ENCODE results near the gene MRPL36.
"Not testable (repeated sequence)": the region's sequence is repeated elsewhere in the genome, so short reads cannot be mapped to it uniquely, and the experiment has no call there.

Gene MRPL36

GRCh38 chr5:1832511-1833250 lies 33.0 kb upstream of the MRPL36 start:
- no peak for DNase-seq (ENCODE audit: low spot score)
- FAIRE-seq = no peak

DNA sequence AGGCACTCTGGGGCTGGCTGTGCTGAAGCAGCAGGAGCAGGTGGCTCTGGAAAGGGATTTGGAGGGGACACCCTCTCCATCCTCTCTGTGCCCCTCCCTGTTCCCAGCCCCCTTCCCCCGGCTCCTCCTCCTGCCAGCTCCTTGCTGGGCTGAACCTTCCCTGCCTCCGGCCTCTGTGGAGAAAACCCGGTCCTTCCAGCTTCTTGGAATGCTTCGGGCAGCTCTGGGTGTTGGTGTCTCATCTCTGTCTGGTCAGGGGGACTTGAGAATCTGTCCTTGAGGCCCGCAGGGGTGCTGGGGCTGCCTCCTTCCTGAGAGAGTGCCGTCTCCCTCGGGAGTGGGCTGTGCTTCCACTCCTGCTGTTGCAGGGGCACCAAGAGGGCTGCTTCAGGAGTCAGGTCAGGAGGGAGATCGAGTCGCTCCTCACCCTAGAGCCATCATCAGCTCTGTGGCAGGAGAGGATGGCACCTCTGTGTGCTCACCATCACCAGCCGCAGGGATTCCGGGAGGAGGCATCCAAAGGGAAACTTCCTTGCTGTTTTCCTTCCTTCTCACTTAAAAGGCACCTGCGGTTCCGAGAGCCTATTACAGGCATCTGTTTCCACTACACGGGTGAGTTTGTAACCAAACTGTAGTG lies 32.2 kb upstream of the MRPL36 start:
- no peak for DNase-seq (ENCODE audit: low spot score)
- FAIRE-seq = no peak

GRCh38 chr5:1831257-1831656 lies 31.6 kb upstream of the MRPL36 start:
- FAIRE-seq (no peak), DNase-seq (ENCODE audit: low spot score) (no peak)

DNA sequence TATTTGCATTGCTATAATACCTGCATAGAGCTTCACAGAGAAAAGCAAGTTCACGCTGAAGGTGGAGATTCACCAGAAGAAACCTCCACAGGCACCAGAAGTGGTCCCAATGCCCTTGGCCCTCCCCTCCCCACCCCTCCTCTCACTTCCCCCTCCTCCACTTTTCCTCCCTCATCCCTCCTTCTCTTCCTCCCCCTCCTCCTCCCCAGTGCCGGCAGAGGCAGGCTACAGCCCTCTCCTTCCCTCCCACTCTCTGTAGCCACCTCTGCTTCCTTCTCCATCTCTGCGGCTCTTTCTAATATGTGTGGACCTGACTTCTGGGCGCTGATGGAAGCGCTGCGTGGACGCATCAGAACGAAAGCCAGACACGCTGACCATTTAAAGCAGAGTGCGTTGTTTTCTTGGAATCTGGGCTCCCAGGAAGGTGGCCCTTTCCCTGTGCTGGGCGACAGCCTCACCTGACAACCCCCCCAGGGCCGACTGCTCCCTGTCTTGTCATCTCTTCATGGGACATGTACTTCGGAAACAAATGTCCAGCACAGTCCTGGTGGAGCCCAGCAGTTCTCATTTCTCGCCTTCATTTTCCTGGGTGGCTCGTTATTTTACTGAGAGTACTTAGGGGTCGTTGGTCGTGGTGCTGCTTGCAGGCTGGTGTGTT lies 31.1 kb upstream of the MRPL36 start:
- no peak for DNase-seq (ENCODE audit: low spot score)
- FAIRE-seq = no peak

GRCh38 chr5:1827886-1828397 lies 28.3 kb upstream of the MRPL36 start:
- DNase-seq (ENCODE audit: low spot score) (no peak), FAIRE-seq (no peak)

DNA sequence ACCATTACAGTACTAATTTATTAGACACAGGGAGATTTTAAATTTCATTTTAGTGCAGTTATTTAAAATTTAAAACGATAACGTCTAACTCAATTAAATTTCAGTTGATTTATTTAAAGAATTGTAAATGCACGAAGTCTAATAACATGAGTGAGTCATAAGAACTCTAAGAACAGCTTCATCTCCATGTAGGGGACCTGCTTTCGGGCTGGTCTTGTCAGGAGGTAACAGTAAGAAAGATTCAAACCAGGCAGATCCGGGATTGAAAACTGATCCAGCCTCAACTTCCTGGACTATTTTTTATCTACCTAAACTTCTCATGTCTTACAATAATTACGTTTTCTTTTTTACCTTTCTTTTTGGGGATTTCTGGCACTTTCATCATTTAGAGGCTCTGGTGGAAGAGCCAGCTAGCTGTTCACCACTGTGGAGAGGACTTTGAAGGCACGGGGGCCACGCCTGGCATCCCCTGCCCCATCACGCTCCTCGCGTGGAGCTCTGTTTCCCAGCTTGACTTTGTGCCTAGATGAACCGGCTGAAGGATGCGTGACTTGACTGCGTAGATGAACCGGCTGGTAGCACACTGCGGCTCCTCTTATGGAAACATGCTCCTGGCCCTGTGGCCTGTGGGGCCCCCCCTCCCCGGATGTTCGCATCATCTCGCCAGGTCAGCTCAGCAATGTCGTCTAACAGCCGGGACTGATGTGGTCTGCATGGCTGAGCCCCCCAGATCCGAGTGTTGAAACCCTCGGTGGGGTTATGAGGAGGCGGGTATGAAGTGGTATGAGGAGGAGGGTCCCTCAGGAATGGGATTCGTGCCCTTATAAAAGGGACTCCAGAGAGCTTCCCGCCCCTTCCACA lies 27.6 kb upstream of the MRPL36 start:
- FAIRE-seq = no peak
- DNase-seq (ENCODE audit: low spot score) = no peak

- FAIRE-seq = no peak
Observed at GRCh38 chr5:1826235-1826980, 26.8 kb upstream of the MRPL36 start.

DNA sequence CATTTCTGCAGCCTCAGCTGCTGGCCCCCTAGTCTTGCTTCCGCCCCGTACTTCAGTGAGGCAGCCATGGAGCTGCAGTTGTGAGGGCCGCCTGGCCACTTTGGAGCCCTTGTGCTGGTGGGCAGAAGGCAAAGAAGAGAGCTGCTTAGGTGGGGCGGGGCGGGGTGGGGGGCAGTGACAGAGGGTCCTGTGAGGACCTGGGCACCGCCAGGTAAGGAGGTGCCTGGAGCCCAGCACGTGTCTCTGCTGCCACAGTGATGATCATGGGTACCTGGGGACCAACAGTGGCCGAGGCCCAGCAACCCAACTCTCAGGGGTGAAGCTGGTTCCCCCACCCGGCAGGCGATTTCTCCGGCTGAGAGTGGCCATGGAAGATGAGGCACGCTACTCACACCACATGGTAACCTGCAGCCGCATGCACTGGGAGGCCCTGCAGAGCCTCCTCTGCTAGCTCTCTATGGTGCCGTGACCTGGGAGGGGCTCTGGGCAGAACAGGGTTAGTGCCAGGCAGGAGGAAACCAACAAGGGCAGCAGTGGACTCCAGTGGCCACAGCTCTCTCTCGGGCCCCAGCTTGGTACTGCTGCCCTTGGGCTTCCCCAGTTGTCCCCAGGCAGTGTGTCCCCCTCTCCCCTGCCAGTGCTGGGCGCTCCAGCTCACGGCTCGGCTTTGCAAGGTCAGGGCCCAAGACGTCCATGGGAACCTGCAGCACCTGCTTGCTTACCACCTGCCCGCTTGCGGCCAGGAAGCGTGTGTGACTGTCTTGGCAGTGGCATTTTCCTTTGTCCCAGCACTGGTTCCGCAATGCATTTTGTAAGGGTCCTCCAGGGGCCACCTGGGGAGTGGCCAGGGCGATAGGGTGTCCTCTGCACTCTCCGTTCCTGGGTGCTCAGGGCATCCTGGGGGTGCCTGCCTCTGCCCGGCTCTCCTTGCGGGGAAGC lies 25.5 kb upstream of the MRPL36 start:
- no peak for FAIRE-seq
- no peak for DNase-seq (ENCODE audit: low spot score)

More at GRCh38 chr5:1826235-1826980, 26.8 kb upstream of the MRPL36 start:
- DNase-seq (ENCODE audit: low spot score) = no peak

- FAIRE-seq (no peak), DNase-seq (ENCODE audit: low spot score) (no peak)
Observed at GRCh38 chr5:1824109-1824821, 24.6 kb upstream of the MRPL36 start.

DNA sequence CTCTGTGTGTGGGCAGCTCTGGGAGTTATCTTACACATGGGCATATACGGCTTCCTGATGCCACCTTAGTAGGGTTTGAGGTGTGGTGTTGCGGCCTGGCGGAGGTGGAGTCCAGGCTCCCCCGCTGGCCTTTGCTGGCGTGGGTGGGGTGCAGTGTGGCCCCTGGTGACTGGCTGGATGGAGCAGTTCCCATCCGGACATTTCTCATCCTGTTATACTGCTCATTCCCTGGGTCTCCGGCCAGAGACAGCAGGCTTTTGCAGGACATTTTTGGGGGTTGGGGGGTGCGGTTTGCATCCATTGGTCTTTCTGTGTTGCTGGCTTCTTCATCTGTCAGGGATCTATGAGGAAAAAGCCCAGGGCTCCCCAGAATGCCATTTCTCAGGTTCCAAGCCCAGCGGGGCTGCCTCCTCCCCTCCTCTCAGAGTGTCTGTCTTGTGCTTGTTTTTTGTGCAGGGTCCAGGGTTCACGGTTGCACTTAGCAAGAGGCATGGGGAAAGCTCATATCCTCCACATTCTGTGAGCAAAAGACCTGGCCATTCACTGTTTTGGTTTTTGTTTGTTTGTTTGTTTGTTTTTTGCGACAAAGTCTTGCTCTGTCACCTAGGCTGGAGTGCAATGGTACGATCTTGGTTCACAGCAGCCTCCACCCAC lies 23.9 kb upstream of the MRPL36 start:
- no peak for DNase-seq (ENCODE audit: low spot score)
- FAIRE-seq = no peak

DNA sequence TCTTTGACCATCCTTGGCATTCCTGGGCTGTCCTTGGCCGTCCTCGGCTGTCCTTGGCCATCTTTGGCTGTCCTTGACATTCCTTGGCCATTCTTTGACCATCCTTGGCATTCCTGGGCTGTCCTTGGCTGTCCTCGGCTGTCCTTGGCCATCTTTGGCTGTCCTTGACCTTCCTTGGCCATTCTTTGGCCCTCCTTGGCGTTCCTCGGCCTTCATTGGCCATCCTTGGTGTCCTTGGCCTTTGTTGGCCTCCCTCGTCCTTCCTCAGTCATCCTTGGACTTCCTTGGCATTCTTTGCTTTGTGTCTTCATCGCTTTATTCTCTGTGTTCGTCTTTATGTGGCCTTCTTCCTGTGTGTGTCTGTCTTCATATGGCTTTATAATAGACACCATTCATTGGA lies 22.2 kb upstream of the MRPL36 start:
- FAIRE-seq (no peak), DNase-seq (ENCODE audit: low spot score) (no peak)

DNA sequence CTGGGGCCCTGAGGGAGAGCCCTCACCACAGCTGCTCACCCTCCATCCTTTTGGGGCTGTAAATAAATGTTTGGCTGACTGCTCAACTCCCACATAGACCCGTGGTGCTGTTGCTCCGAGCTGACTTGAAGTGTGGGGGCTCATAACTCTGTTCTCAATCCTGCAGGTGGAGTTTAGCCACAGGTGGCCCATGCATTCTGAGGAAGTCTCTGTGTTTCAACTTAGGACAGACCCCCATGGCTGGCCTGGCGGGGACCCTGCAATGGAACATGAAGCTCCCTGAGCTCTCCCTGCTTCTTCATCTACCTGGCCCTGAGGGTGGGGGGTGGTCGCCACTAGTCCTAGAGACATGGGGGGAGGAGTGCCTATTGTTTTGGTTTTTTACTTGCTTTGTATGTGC lies 21.3 kb upstream of the MRPL36 start:
- FAIRE-seq = no peak
- DNase-seq (ENCODE audit: low spot score) = no peak

DNA sequence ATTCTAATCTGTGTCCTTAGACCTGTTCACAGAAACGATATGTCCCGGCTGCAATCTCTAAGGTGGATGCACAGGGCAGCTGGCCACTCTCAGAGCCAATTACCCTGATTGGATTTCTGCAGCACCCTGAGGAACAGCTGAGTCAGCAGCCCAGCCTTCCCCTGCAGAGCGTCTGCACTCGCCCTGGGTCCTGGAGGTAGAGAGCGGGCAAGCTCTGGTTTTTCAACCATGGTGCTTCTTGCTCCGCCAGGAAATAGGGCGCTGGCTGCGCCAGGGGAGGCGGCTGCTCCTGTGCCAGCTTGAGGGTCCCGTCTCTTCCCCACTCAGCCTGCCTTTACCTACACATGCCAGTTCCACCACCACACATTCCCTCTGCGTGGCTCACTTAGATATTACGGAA lies 20.7 kb upstream of the MRPL36 start:
- FAIRE-seq (no peak), DNase-seq (ENCODE audit: low spot score) (no peak)

GRCh38 chr5:1819458-1819857 lies 19.8 kb upstream of the MRPL36 start:
- FAIRE-seq (no peak), DNase-seq (ENCODE audit: low spot score) (no peak)

DNA sequence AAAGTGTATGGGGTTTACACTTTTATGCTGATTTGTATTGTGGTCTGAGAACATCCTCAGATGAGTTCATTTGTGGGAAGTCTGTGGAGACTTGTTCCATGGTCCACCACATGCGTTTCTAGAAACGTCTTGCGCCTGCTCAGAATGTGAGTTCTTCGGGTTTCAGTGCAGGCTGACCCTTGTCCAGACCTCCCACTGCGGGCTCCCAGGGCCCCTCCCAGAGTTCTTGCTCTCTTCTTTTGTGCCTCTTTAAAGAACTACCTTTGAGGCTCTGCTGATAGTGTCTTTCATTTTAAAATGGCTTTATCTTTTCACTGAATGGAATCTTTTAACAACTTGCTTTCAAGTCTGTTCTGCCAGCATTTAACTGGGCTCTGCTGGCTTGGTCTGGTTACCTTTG lies 19.1 kb upstream of the MRPL36 start:
- DNase-seq (ENCODE audit: low spot score) (no peak), FAIRE-seq (no peak)

DNA sequence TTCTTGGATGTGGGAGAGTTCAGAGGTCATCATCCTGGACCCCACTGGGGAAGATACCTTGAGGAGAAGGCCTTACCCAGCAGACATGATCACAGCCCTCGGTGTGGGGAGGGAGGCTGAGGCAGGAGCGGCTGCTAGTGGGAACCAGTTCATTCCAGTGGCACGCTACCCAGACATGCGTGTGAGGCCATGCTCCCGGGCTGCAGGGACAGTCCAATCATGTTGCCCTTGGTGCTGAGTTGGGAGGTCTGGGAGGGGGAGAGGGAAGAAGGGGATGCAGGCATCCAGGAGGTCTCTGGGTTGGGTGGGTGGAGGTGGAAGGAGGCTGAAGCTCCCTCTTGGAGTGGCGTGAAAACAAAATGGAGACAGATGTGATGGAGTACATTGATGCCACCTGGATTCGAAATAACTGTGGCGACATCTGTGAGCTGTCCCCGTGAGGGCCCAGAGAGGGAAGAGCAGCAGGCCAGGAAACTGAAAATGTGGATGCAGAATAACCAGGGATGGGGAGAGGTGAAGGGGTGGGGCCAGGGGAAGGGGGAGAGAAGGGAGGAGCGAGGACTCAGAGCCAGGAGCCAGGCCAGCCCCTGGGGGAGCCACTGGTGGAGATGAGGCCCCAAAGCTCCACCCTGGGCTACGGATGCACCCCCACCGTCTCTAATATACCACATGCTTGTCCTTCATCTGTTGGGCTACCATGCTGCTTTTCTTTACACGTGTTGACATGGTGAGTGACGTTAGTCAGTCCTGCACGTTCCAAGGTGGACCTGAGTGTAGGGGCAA lies 17.8 kb upstream of the MRPL36 start:
- FAIRE-seq (no peak), DNase-seq (ENCODE audit: low spot score) (no peak)

DNA sequence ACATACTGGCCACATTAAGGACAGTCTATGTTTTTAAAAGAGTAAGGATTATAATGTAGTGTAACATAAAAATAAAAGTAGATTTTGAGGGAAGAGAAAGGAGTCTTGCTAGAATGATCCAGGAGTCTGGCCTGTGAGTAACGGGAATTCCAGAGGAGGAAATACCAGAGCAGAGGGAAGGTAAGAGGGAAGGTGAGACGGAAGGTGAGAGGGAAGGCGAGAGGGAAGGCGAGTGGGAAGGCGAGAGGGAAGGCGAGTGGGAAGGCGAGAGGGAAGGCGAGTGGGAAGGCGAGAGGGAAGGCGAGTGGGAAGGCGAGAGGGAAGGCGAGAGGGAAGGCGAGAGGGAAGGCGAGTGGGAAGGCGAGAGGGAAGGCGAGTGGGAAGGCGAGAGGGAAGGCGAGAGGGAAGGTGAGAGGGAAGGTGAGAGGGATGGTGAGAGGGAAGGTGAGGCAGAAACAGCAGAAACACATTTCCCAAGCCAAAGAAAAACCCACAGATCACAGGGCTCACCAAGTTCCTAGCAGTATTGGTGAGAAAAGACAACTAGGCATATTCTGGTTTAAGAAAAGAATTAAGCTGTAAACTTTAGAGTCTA lies 17.0 kb upstream of the MRPL36 start:
- not testable (repeated sequence) for FAIRE-seq; DNase-seq (ENCODE audit: low spot score)
